HG02798 (cell line): Measurements from ENCODE around the gene TMEM121.

Source experiments
- ATAC-seq: cut with Tn5 transposase; IDR thresholded peaks from one replicate; pipeline ENCODE4 v1.9.1; 2021; ENCODE audit warnings: mild to moderate bottlenecking; ENCODE audit not compliant: unreplicated experiment, poor library complexity

Gene TMEM121

GRCh38 chr14:105486974-105487448, 39.4 kb upstream of the TMEM121 start:
- ATAC-seq, result no peak

GRCh38 chr14:105487449-105487985, 38.9 kb upstream of the TMEM121 start:
- ATAC-seq, result no peak

DNA sequence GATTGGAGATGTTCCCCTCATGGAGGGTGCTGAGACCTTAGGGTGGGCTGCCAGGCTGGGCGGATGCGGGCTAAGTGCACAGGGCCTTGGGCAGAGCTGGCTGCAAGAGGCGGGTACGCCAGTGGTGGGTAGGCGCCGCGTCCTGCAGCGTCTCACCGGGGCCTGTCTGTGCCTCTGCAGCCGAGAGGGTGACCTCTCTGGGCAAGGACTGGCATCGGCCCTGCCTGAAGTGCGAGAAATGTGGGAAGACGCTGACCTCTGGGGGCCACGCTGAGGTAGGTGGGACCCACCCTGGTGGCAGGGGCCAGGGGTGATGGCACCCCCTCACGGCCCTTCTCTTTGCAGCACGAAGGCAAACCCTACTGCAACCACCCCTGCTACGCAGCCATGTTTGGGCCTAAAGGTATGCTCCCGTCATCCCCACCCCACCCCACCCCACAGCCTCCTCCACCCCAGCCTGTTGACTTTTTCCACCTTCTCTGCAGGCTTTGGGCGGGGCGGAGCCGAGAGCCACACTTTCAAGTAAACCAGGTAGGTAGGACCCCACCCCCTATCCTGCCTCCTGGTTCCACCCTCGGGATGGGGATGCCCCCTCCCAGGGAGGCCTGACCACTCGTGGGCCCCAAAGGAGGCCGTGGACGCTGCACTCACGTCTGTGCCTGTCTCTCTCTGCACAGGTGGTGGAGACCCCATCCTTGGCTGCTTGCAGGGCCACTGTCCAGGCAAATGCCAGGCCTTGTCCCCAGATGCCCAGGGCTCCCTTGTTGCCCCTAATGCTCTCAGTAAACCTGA, 38.2 kb upstream of the TMEM121 start:
- ATAC-seq, result no peak

DNA sequence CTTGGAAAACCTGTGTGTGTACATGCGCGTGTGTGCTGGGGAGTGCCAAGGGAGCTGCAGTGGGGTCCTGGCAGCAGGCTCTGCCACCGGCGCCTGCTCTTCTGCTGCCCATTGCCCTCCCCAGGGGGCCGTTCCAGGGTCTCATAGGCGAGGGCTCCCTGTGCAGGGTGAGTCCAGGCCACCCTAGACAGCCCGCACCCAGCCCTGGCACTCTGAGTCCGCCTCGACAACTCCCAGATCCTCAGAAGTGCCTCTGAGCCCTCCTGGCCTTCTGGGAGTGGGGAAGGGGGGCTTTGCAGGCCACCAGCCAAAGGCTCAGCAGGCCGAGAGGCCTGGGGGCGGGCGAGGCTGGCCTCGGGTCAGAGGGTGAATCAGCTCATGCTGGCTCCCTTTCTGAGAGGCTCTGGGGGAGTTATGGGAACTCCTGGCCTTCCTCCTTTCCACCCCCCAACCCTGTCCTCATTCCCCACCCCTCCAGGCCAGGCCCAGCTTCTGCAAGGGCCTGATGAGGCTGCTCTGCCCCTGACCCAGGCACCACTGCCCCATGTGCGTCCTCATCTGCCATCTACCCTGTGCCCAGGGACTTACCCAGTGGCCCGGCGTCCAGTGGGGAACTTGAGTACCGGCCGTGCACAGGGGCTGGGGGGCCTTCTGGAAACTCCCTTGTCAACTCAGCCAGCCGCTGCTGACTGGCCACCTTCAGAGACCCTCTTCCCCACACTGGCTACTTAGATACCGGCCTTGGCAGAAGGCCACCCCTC, 37.4 kb upstream of the TMEM121 start:
- no peak for ATAC-seq

DNA sequence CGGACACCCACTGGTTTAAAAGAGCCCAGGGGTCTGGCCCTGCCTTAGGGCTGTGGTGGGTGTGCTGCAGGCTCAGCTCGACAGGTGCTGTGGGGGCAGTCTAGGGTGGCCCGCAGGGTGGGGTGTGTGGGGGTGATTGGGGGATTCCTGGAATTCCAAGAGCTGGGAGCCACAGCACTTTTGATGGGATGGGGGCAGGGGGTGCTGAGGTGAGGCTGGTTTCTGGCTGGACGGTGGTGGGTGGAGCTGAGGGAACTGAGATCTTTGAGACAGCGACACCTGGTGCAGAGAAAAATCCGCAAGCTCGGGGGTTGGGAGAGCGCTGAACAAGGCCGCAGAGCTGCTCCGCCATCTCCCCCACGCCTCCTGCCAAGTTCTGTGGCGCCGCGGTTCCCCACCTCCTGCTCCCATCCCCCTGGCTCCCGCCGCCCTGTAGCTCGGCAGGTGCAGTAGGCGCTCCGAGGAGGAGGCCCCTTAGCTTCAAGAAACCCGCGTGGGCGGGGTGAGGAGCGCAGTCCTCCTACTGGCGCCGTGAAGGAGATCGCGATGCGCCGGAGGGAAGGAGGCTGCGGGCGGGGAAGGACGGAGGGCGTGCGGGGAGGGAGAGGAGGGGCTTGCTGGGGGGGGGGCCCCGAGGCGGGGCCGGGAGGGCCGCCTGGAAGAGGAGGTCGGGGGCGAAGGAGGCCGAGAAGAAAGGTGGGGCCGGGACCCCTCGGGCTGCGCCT, 36.7 kb upstream of the TMEM121 start:
- ATAC-seq, result peak; percentile 4

GRCh38 chr14:105490267-105490571, 36.2 kb upstream of the TMEM121 start:
- peak; percentile 3 for ATAC-seq

GRCh38 chr14:105490572-105491365, 35.6 kb upstream of the TMEM121 start, which contains the start of gene TEDC1:
Gene TEDC1 (plus strand): TSS chr14:105491246. CDS start chr14:105491376, 130 bp downstream.
- peak; percentile 71 for ATAC-seq

- no peak for ATAC-seq
These were observed 34.9 kb upstream of the TMEM121 start for GRCh38 chr14:105491366-105491973.

DNA sequence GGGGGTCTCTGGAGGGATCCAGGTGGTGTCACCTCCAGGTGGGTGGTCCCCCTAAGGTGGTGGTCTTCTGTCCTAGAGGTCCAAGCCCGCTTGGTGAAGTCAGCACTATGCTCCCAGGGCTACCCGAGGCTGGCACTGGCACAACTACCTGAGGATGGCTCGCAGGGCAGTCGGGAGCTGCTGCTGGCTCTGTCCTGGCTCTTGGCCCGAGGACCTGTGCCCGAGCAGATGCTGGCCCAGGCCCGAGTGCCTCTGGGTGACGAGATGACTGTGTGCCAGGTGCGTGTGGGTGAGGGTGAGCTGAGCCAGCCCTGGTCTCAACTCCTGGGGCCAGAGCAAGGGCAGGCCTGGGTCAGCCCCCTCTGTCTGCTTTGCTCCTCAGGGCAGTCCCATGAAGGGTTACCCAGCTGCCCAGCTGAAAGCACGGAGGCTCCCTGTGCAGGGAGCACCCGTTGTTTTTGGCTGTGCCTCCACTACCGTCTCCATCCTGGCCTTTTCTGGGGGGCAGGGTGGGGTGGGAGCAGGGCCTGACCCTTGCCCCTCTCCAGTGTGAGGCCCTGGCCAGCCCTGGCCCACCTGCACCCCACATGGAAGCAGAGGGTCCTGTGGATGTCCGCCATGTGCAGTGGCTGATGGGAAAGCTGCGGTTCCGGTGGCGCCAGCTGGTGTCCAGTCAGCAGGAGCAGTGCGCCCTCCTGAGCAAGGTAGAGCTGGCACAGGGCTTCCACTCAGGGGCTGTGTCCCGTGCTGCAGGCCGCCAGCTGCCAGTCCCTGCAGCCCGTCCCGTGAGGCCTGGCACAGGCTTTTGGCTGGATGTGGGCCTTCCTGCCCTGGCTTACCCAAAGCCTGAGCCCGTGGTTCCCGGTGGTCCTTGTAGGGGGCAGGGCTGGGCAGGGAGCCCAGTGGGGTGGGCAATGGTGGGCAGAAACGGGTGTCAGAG, 34.1 kb upstream of the TMEM121 start:
- ATAC-seq, result no peak

DNA sequence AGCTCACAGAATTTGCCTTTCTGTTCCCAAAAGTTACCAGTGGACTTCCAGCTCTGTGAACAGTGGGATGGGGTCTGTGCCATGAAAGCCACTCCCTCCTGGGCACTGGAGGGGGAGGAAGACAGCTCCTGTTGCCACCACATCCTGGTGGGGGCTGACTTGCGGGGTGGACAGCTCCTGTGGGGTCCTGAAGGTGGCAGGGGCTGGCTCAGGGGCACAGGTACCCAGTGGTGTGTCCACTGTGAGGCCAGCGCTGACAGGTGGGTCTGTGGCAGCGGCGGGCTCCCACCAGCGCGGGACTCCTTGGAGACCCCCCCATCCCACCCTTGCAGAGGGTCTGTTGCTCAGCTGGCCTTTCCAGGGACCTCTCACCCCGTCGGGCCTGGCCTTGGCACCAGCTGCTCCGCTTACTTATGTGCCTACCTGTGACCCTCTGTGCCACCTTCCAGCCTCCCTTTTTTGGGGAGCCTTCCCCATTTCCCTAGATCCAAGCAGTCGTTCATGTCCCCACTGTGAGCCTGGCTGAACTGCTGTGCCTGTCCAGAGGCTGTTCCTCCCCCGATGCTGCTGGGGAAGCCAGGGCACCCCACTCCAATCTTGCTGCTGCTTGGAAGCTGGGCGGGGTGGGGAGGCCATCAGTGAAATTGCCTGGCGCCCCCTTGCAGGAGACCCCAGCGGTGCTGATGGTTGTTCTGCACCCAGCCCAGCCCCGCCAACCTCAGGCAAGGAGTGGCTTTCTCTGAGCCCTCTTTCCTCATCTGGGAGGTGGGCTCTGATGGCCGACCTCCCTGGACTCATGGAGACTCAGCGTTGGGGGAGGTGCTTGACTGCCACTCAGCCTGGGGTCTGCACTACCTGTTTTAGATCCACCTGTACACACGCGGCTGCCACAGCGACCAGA, 33.2 kb upstream of the TMEM121 start:
- no peak for ATAC-seq

- no peak for ATAC-seq
These were observed 32.3 kb upstream of the TMEM121 start for GRCh38 chr14:105493921-105494605.

GRCh38 chr14:105494606-105494929, 31.8 kb upstream of the TMEM121 start:
- no peak for ATAC-seq

DNA sequence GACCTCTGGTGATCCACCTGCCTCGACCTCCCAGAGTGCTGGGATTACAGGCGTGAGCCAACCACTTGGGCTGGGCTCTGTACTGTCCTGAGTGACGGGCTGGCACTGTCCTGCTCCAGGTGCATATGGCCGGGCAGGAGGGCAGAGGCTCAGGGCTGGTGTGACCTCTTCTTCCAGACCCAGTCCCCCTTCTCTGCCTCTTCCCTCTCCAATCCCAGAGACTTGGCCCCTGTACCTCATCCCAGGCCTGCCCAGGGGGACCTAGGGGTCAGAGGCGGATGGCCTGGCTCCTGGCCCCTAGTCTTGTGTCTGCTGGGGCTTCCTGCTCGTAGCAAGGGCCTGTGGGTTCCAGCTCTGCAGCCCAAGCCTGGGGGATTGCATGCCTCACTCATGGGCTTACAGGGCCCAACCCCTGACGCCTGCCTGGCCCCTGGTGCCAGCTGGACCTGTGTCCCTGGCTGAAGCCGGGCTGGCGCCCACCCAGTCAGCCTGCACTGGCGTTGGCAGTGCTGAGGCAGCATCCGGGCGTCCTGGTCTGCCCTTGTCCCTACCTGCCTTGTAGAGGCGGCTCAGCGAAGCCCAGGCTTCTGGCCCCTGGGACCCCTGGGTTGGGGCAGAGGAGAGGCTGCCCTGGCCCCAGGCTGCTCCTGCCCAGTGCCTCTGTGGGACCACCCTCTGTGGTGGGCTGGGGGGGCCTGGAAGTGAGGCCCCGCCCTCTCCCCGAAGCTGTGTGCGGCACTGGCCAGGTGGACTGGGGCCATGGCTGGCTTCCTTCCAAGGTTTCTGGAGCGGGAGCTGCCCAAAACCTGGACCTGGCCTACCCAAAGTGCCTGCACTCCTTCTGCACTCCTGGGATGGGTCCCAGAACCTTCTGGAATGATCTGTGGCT, 31.0 kb upstream of the TMEM121 start:
- no peak for ATAC-seq

DNA sequence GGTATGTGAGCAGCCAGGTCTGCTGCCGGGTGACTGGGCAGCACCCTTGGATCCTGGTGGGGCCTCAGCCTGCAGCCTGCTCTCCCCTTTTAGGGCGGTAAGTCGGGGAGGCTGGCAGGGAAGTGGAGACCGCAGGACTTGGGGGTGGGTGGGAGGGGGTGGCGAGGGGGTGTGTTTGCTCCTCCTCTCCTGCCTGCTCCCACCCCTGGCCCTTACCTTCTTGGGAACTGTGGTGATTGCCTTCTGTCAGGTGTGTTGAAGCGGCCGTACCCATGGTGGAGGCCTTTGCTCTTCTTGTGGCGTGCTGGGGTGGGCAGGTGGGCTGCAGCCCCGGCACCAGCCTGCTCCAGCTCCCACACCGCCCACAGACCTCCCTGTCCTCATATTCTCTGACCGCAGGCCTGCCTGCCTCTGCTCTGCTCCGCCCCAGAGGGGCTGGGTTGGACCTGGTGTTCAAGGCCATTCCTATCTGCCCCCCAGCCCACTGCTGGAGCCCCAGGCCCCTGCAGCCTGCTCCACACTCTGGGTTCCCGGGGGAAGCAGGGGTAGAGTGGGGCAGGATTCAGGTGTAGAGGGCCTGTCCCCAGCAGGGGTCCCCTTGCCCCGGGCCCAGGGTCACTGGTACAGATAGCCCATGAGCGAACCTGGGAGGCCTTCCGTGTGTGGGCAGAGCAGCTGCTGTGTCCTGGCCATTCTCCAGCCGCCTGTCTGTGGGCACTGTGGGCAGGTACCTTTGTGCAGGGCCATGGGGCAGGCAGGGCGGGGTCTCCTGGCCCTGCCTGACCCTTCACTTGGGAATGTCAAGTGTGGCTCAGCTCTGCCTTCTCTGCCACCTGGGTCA, 30.2 kb upstream of the TMEM121 start:
- no peak for ATAC-seq
